Measurements from ENCODE around the gene CD226. TPM values are rescaled to one million over a fixed set of nuclear protein-coding genes. Genes with fewer than 3 reads are reported as not detected.

CD226 gene
- total RNA-seq, 1 donor from 2014 or later: 0.92 TPM

DNA sequence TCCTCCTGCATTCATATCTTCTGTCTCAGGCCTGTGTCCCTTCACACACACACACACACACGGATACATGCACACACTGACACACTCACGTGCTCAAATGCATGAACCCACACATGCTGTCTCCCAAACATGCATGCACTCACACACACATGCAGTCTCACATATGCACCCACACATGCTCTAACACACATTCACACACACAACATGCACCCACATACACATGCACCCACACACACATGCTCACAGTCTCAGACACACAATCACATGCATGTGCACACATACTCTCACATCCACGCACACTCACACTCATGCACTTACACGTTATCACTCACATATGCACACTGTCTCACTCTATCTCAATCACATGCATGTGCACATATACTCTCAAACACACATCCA lies 1.9 kb upstream of the CD226 start:
- Mint-ChIP-seq H3K4me3 (no peak overlapping the region), H3K27me3 (no peaks in the 10 kb centered on the region), H3K9me3 (peaks cover 4% of the 10 kb centered on the region), H3K4me1 (ENCODE audit: unreplicated experiment) (peaks cover 4% of the 10 kb centered on the region), H3K27ac (no peak overlapping the region), H3K36me3 (no peaks in the 10 kb centered on the region)
- no peak for TF ChIP-seq CTCF (conservative IDR thresholded peaks at IDR 0.05)
- no peak for DNase-seq (ENCODE audit: extremely low spot score, unreplicated experiment)

- Mint-ChIP-seq H3K27me3 (no peaks in the 10 kb centered on the region), H3K27ac (no peak overlapping the region), H3K4me1 (ENCODE audit: unreplicated experiment) (peaks cover 4% of the 10 kb centered on the region), H3K4me3 (no peak overlapping the region), H3K9me3 (peaks cover 4% of the 10 kb centered on the region), H3K36me3 (no peaks in the 10 kb centered on the region)
- no peak for DNase-seq (ENCODE audit: extremely low spot score, unreplicated experiment)
- TF ChIP-seq CTCF (conservative IDR thresholded peaks at IDR 0.05): no peak
Measured at GRCh38 chr18:69948919-69949537, 1.4 kb upstream of the CD226 start.

DNA sequence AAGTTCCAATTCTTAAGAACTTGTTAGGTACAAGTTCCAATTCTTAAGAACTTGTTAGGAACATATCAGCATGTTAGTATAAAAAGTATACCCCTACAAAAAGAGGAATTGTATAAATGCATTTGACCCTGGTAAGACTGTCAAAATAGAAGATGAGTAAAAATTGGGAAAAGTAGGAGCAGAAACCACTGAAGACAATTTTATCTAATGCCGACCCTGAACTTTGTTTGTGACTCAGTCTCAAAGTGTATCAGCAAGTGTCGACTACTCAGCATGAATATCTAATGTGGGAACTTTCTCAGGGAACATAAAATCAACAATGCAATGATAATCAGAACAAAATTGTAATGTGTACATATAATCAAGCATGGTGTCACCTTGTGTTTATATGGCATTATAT lies 583 bp upstream of the CD226 start:
- Mint-ChIP-seq H3K4me3 (no peak overlapping the region), H3K9me3 (peaks cover 4% of the 10 kb centered on the region), H3K4me1 (ENCODE audit: unreplicated experiment) (peaks cover 4% of the 10 kb centered on the region), H3K36me3 (no peaks in the 10 kb centered on the region), H3K27me3 (no peaks in the 10 kb centered on the region), H3K27ac (no peak overlapping the region)
- DNase-seq (ENCODE audit: extremely low spot score, unreplicated experiment): no peak
- no peak for TF ChIP-seq CTCF (conservative IDR thresholded peaks at IDR 0.05)

DNA sequence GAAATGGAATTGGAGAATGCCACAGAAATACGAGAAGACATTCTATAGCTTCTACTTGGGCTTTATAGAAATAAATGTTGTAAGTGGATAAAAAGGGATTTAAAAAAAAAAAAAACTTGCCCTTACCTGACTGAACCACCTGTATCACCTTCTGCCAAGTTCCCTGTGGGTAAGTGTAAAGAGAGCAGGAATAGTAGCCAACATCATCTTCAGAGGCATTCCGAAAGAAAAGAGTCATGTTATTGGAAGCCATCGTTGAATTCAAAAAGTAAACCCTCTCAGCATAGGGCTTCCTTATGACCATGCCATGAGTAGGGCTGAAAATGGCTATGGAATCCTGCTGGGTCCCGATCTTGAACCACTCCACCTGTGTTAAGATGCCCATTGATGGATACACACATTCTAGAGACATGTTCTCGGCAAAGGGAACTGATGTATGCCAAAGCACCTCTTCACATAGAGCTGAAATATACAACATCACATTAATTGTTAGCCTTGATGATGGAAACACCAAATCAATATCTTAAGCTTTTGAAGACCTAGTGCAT lies 991 bp downstream of the CD226 start:
- peaks cover 4% of the 10 kb centered on the region for H3K9me3 Mint-ChIP-seq
- H3K4me3 Mint-ChIP-seq: no peak overlapping the region
- H3K36me3 Mint-ChIP-seq: no peaks in the 10 kb centered on the region
- TF ChIP-seq CTCF (conservative IDR thresholded peaks at IDR 0.05): no peak
- H3K27me3 Mint-ChIP-seq: no peaks in the 10 kb centered on the region
- DNase-seq (ENCODE audit: extremely low spot score, unreplicated experiment): no peak
- peaks cover 4% of the 10 kb centered on the region for H3K4me1 Mint-ChIP-seq (ENCODE audit: unreplicated experiment)
- no peak overlapping the region for H3K27ac Mint-ChIP-seq

- Mint-ChIP-seq H3K36me3 (no peaks in the 10 kb centered on the region), H3K27me3 (no peaks in the 10 kb centered on the region), H3K4me1 (ENCODE audit: unreplicated experiment) (peaks cover 4% of the 10 kb centered on the region), H3K27ac (no peak overlapping the region), H3K9me3 (no peaks in the 10 kb centered on the region), H3K4me3 (no peak overlapping the region)
- no peak for TF ChIP-seq CTCF (conservative IDR thresholded peaks at IDR 0.05)
- no peak for DNase-seq (ENCODE audit: extremely low spot score, unreplicated experiment)
Measured at GRCh38 chr18:69945220-69946114, 2.2 kb downstream of the CD226 start.
